Stomach smooth muscle (tissue), 2 donors: Measurements from ENCODE around the gene REXO1.
A peak's percentile ranks its signal among the peaks of the same experiment; 100 is the strongest.

Source experiments
- H3K27ac ChIP-seq: one replicate; pipeline ENCODE4 v1.7.0; 2013; ENCODE audit warnings: mild to moderate bottlenecking, low read length, inconsistent platforms
- H3K27me3 ChIP-seq, 2 donors: one replicate each; pipeline ENCODE4 v1.7.0; 2013; ENCODE audit warnings: low read length in 2 of 2; ENCODE audit not compliant: insufficient read depth in 2 of 2, control insufficient read depth in 1 of 2
- H3K36me3 ChIP-seq, 2 donors: one replicate each; pipeline ENCODE4 v1.7.0; 2013; ENCODE audit warnings: low read length in 2 of 2; ENCODE audit not compliant: control insufficient read depth in 2 of 2, insufficient read depth in 2 of 2
- H3K4me1 ChIP-seq: one replicate; pipeline ENCODE4 v1.7.0; 2013; ENCODE audit warnings: low read length; ENCODE audit not compliant: control insufficient read depth, insufficient read depth
- H3K4me3 ChIP-seq, 2 donors: one replicate each; pipeline ENCODE4 v1.7.0; 2013; ENCODE audit warnings: low read length in 2 of 2
- H3K9ac ChIP-seq, 2 donors: one replicate each; pipeline ENCODE4 v1.7.0; 2013; ENCODE audit warnings: low read length in 2 of 2, mild to moderate bottlenecking in 1 of 2
- H3K9me3 ChIP-seq, 2 donors: one replicate each; pipeline ENCODE4 v1.7.0; 2013; ENCODE audit warnings: low read length in 2 of 2; ENCODE audit not compliant: control insufficient read depth in 2 of 2
- donor health status: healthy.
- donor health status: Pancreatic carcinoma.

REXO1 gene

DNA sequence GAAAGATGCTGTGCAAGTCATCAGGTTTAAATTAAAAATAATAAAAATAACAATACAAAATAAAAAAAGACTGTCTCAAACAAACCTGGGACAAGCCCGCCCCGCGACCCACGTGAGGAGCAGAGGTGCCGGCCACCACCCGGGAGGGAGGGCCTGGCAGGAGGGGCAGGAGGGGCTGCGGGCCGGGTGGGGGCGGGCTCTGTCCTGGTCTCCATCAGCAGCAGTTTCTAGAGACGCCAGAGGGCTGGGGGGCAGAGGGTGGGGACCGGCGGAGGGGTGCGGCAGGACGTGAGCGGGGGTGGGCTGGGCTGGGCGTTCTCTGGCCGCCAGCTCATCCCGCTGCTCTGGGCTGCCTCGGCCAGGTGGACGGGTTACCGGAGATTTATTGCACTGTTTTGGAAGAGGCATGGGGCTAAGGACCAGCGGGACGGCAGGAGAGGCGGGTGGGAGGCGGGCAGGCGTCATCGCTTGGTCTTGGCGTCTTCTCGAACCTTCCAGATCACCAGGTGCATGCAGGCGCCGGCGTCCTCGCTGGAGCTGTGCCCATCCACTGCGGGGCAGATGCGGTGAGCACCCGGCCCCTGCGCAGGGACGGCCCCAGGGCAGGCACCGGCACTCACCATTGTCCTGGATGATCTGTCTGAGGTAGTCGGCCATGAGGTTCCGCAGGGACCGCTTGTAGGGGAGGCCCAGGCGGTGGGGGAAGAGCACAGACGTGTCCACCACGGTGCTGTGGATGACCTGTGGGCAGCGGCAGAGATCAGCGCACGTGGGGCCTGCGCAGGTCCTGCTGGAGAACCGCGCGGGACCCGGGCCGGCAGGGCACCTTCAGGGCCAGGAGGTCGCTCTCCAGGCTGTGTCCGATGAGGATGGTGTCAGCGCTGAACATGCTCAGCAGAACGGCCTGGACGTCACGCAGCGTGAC, 32.4 kb downstream of the REXO1 start:
- Histone ChIP-seq H3K9me3 (no peaks in the 10 kb centered on the region), H3K4me3 (no peak overlapping the region), H3K9ac (no peak overlapping the region), H3K27me3 (no peaks in the 10 kb centered on the region), H3K27ac (no peak overlapping the region), H3K4me1 (peaks cover 11% of the 10 kb centered on the region), H3K36me3 (peaks cover 16 to 29% of the 10 kb centered on the region in 2 donors)

DNA sequence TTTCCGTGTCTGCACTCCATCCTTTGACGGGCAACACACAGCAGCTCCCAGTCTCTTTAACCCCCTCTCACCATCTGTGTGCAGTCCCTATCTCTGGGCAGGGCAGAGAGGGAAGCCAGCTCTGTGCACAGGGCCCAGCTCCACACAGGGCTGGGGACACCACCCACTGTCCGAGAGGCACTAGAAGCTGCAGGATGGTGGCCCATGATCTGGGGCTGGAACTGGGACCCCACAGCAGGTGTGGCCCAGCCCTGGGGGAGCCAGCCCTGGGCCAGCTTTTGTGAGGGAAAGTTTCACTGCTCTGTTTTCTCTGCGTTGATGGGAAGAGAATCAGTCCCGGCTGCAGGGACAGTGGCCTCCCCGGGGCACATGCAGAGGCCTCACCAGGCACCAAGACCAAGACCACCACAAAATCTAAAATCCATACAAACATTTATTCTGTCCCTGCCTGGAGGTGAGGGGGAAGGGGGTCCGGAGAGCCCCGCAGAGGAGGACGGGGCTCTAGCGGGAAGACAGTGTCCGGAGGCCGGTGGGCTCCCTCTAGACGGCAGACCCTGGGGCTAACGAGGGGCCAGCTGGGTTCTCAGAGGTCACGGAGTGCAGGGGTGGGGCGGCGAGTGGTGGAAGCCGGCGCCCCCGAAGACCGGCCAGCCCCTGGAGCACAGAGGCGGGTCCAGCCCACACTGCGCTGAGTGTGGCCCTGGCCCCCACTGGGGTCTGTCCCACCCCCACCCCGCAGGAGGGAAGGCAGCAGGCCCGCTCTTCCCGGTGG, 33.3 kb downstream of the REXO1 start:
- Histone ChIP-seq H3K27me3 (no peaks in the 10 kb centered on the region), H3K27ac (no peak overlapping the region), H3K4me1 (peaks cover 11% of the 10 kb centered on the region), H3K9ac (no peak overlapping the region), H3K9me3 (no peaks in the 10 kb centered on the region), H3K4me3 (no peak overlapping the region), H3K36me3 (peaks cover 13 to 27% of the 10 kb centered on the region in 2 donors)

DNA sequence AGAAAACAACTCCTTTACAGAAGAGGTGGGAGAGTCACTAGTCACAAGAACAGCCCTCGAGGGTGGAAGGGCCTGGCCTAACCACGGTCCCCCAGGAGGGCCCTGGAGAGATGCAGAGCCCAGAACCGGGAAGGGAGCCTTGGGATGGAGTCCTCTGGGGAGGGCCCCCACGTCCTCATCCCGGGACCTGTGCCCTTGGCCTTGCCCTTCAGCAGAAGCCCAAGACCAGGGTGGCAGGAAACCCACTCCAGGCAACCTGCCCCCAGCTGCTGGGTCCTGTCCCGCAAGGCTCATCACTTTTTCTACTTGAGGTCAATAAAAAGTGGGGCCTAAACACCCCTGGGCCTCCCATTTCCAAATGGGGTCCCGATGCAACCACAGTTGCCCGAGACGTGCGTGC, 33.9 kb downstream of the REXO1 start:
- no peaks in the 10 kb centered on the region for H3K9me3 ChIP-seq
- H3K27ac ChIP-seq: no peak overlapping the region
- no peaks in the 10 kb centered on the region for H3K27me3 ChIP-seq
- H3K4me3 ChIP-seq: no peak overlapping the region
- H3K9ac ChIP-seq: no peak overlapping the region
- peaks cover 11% of the 10 kb centered on the region for H3K4me1 ChIP-seq
- H3K36me3 ChIP-seq: peaks cover 13 to 21% of the 10 kb centered on the region in 2 donors

DNA sequence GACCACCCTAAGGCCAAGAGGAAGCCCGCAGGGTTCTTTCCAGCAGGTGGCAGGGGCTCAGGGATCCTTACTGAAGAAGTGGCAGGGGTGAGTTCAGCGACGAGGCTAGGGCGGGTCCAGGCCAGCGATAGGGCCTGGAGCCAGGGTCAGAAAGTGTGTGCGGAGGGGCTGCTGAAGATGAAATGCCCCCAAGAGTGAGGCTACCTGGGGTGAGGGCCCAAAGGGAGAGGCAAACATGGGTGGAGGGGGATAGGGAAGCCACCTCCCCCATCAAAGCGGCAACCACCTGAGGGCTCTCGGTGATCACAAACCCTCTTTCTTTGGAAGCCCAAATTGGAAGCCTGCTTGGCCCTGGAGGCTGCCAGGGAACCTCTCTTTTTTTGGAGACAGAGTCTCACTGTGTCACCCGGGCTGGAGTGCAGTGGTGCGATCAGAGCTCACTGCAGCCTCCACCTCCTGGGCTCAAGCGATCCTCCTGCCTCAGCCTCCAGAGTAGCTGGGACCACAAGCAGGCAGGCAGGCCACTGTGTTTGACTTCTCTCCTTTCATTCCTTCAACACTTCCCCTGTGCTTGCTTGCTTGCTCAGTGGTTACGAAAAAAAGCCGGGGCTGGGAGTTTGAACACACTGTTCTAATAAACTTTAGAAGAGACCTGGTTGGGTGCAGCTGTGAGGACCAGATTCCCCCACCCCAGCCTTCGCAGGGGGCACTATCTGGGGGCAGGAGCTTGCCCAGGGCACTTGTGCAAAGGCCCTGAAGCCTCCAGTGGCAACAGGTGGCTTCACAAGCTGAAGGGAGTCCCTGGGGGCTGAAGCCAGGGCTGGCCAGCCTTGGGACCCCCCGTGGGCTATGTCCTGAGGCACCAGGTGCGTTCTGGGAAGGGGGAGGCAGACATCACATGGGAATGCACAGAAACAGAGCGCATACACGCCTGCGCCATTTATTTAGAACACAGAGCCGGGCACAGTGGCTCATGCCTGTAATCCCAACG, 34.8 kb downstream of the REXO1 start:
- Histone ChIP-seq H3K27ac (no peak overlapping the region), H3K4me3 (peak overlapping the region; percentile 72 to 82), H3K9me3 (no peaks in the 10 kb centered on the region), H3K4me1 (peaks cover 11% of the 10 kb centered on the region), H3K36me3 (peaks cover 12 to 20% of the 10 kb centered on the region in 2 donors), H3K9ac (peak overlapping the region; percentile 42 to 55), H3K27me3 (no peaks in the 10 kb centered on the region)

DNA sequence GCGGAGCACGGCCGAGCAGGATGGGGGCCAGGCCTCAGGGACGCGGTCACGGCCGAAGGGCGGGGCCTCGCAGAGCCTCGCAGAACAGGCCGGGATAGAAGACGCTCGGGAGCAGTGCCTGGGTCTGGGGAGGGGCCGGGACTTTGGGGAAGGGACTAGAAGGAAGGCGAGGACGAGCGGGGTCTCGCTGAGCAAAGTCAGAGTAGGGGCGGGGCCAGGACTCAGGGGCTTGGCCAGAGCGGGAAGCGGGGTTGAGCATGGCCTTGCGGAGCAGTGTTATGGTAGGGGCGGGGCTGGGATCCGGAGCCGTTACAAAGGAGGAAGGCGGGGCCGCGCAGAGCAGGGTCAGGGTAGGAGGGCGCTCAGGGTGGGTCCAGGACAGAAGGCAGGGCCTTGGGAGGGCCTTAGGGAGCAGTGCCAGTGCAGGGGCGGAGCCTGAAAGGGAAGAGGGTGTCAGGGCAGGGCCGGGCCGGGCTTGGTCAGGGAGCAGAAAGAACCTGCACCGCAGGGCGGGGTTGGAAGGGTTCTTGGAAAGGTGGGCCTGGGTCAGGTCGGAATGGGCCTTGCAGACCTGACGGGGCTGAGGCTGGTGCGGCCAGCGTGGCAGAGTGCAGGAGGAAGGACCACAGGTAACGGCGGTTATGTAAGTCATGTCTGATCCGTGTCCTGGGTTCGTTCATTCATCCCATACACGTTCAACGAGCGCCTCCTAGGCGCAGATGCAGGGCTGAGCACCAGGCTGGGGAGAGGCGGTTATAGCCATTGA, 35.7 kb downstream of the REXO1 start:
- H3K9me3 ChIP-seq: no peaks in the 10 kb centered on the region
- peaks cover 11% of the 10 kb centered on the region for H3K4me1 ChIP-seq
- H3K9ac ChIP-seq: peak overlapping the region; percentile 42 to 55
- peaks cover 6 to 11% of the 10 kb centered on the region in 2 donors for H3K36me3 ChIP-seq
- no peak overlapping the region for H3K27ac ChIP-seq
- H3K27me3 ChIP-seq: no peaks in the 10 kb centered on the region
- peak overlapping the region; percentile 72 to 82 for H3K4me3 ChIP-seq

DNA sequence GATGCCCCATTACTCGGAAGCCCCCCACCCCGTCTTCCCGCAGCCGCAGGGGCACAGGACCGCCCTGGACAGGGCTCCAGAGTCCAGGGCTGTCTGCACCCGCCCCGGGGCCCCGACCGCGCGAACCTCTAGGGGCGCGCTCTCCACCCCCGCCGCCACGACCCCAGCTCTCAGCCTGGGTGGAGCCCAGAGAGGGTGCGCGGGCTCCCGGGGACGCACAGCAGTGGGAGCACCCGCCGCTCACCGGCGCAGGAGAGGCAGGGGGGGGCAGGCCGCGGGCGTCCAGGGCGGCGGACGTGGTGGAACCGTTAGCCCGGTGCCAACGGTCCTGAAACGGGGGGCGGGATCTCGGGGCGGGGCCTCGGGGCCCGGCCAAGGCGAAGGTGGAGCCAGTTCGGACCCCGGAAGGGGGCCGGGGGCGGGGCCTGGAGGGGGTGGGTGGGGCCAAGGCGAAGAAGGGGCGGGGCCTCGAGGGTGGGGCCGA, 36.3 kb downstream of the REXO1 start, which contains the start of gene ATP8B3:
Gene ATP8B3, minus strand, starts transcription at position 335 of the 484 bp plus-strand sequence. CDS start 540 bp downstream, outside the sequence.
- Histone ChIP-seq H3K36me3 (peaks cover 5 to 6% of the 10 kb centered on the region in 2 donors), H3K27ac (no peak within 1 kb of the TSS), H3K9me3 (no peaks in the 10 kb centered on the region), H3K27me3 (no peaks in the 10 kb centered on the region), H3K4me3 (peak within 1 kb of the TSS; percentile 72 to 82), H3K4me1 (peaks cover 11% of the 10 kb centered on the region), H3K9ac (peak within 1 kb of the TSS; percentile 42 to 55)

DNA sequence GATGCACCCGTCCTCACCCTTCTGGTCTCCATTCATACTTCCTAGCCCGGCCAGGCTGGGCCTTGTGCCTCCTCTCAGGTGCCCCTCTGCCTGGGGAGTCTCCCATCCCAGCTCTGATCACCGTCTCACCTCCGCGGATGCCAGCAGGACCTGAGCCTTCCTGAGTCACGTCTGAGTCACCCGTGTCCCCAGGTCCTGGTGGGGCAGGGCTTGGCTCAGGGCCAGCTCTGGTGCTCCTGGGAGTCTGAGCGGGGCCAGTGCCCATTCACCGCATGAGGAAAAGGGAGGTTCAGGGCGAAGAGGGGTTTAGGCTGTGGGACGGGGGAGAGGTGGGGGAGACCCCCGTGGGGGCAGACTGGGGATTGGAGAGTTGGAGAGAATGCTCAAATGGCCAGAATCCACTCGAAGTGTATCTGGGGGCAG, 36.8 kb downstream of the REXO1 start:
- no peak overlapping the region for H3K9ac ChIP-seq
- H3K27me3 ChIP-seq: no peaks in the 10 kb centered on the region

DNA sequence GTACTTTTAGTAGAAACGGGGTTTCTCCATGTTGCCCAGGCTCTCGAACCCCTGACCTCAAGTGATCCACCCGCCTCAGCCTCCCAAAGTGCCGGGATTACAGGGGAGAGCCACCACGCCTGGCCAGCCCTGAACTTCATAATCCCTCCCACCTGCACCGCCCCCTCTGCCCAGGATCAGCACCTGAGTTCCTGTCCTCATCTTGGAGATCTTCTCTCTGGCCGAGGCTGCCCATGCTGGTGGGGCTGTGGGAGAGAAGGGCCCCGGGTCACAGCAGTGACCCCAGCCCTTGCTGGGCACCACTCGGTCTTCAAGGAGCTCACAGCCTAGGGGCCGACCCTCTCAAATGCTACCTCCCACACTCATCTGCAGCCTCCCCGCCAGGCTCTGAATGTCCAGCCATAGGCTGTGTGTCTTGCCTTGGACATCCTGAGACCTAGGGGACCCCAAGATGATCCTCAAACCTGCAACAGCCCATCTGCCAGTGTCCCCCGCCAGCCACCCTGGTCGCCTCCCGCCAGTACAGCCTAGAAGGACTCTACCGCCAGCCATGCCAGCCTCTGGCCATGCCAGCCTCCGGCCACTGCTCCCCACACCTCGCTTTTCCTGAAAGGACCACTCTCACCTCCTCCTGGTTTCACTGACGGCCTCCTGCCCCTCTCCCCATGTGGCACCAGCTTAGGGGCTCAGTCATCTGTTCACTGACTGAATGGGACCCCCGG, 37.7 kb downstream of the REXO1 start:
- no peaks in the 10 kb centered on the region for H3K27me3 ChIP-seq
- peaks cover 11% of the 10 kb centered on the region for H3K4me1 ChIP-seq
- no peak overlapping the region for H3K9ac ChIP-seq
- H3K4me3 ChIP-seq: no peak overlapping the region
- H3K9me3 ChIP-seq: no peaks in the 10 kb centered on the region
- no peaks in the 10 kb centered on the region for H3K36me3 ChIP-seq
- H3K27ac ChIP-seq: no peak overlapping the region

More for the DNA sequence above, 36.8 kb downstream of the REXO1 start:
- peaks cover 11% of the 10 kb centered on the region for H3K4me1 ChIP-seq
- H3K27ac ChIP-seq: no peak overlapping the region
- H3K36me3 ChIP-seq: peaks cover 0 to 2% of the 10 kb centered on the region in 2 donors
- peak overlapping the region; percentile 12 to 49 for H3K4me3 ChIP-seq
- no peaks in the 10 kb centered on the region for H3K9me3 ChIP-seq

DNA sequence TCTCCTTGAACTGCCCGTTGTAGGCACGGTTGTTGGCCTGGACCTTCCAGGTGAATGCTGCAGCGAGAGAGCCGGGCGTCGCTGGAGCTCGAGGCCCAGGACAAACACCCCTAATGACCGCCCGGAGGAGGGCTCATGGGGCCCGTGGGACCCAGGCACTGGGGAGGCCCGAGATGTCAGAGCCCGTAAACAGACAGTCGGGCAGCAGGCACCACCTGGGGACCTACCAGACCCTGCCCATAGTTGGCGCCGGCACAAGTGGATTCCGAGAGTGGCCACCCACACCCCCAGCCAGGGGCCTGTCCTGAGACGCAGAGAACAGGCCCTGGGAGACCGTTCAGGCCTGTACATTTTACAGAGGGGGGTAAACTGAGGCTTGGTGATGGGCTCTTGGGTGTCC, 38.6 kb downstream of the REXO1 start:
- H3K9ac ChIP-seq: no peak overlapping the region

More for the DNA sequence above, 38.6 kb downstream of the REXO1 start:
- Histone ChIP-seq H3K9me3 (no peaks in the 10 kb centered on the region), H3K27ac (no peak overlapping the region), H3K4me1 (peaks cover 11% of the 10 kb centered on the region), H3K36me3 (no peaks in the 10 kb centered on the region), H3K4me3 (no peak overlapping the region), H3K27me3 (no peaks in the 10 kb centered on the region)
